HG03108 (cell line): Measurements from ENCODE around the gene MYO5C.

Experiments used
- ATAC-seq: cut with Tn5 transposase; IDR thresholded peaks from one replicate; pipeline ENCODE4 v1.9.1; 2021; ENCODE audit warnings: moderate library complexity; ENCODE audit not compliant: unreplicated experiment

The MYO5C gene

GRCh38 chr15:52281085-52282035 lies 14.2 kb downstream of the MYO5C start:
- ATAC-seq: no peak

- ATAC-seq: no peak
These were observed 15.1 kb downstream of the MYO5C start for GRCh38 chr15:52280326-52281084.

DNA sequence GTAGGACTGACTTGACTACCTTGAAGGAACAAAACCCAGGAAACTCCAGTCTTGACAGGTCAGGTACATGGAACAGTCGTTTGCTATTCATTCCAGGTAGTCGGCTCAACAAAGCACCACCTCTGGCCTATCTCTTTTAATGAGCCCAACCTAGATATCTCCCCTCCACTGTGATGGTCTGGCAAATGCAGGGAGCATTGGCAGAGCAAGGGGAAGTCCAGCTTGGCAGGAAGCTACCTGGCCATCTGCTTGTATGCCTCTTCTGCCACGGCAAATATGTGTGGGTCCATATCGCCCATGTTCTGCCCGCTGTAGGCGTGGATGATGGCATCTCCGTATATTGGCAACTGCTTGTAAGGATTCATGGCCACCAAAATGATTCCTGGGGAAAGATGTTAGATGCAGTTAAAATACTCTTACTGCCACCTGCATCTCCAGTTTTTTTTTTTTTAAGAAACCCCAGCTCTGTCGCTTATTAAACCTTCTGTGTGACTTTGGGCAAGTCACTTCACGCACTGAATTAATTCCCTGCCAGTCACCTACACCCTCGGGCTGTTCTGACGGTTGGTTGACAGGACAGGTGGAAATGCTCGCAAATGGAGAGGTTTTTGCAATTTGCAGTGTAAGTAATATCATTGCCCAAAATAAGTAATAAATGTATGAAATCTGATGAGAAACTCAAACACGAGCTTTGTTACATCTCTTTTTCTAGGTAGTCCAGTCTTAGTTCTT lies 16.8 kb downstream of the MYO5C start:
- no peak for ATAC-seq

GRCh38 chr15:52278135-52278534 lies 17.5 kb downstream of the MYO5C start:
- ATAC-seq: no peak

DNA sequence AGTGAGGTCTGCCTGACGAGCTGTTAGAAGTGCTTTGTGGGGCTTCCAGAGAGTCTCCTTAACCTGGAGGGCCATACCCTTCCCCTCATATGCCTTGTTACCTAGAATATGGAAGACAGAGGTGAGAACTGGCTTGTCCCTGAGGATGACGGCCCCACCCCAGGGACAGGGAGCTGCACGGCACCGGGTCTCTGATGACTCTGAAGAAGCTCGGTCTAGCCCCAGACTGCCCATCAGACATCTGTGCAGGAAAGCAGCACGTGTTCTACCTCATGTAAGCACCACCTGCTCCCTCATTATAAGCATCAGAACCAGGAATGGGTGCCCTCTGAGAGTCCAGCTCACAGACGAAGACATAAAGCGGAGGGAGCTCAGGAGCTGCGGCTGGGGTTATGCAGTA lies 18.0 kb downstream of the MYO5C start:
- no peak for ATAC-seq

DNA sequence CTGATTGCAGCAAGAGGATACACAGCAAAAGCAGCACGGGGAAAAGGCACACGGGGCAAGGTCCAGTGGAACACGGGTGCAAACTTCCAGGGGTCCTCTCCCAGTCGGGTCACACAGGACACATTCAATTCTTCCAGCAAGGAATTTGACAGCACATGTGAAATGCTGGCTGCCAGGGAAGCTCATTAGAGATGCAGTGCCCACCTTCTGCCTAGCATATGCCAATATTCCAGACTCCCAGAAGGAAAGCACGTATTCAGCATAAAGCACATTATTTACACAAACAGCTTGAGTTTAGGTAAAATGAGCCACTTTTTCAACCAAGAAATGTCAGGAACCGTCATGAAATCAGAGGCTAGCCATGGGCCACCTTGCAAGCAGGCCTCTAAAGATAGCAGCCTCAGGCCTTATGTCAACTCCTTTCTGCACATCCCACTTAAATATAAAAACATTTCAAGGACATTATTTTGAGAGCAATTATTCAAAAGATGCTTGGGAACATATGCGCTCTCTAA lies 19.3 kb downstream of the MYO5C start:
- no peak for ATAC-seq

DNA sequence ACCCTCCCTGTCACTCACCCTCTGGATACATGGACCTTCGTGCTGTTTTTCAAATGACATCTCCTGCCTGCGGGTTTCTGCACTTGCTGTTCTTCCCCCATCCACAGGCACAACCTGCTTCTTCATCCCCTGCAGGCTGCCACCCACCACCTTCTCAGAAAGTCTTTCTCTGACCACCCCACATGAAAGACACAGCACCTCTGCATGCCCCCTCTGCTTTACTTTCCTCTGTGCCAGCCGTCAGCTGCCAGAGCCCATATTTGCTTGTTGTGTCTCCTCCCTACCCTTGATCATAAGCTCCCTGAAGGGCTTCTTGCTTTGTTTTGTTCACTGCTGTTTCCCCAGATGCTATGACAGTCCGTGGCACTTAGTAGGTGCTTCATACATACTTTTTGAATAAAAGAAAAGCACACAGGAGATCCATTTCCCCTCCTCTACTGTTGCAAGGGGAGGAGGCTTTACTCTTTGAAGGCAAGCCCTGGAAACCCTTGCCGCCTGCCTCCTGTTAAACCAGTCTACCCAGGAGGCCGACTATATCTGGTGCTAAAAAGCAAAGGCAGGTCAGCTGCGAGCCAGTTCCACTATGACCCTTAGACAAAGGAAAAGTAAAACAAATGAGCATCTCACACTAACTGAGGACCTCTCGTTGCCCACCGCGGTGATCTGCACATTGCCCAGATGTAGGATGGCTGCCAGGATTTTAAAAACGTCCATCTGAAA lies 31.9 kb downstream of the MYO5C start:
- ATAC-seq: no peak

- no peak for ATAC-seq
These were observed 33.2 kb downstream of the MYO5C start for GRCh38 chr15:52262364-52262763.

DNA sequence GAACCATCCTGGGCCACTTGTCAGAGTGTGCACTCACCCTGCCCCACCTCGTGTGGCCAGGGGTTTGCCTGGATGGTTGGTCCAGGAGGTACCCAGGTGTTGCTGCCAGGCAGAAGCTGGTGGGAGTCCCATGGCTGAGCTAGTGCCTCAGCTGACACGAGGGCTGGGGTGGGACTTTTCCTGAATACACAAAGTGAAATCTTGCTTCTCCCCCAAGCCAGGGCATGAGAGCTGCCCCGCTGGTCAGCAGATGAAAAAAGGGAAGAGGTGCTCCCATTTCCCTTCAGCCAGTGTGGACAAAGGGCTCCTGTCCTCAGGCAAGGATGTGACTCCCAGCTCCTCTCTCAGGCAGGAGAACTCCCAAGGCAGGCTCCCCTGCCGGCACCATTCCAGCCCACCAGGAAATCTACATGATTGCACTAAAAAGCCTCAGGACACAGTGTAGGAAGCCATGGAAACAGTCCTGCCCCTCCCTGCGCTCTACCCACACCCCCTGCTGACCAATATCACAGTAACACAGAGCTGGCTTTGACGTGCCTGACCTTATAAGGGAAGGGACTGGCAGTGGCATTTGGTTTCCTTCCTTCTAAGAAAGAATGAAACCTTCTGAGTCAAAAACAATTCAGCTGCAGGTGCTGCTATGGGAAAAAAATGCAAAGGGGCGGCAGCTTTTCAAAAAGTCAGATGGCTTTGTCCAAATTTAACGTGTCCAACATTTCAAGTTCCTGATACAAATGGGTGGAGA lies 33.9 kb downstream of the MYO5C start:
- ATAC-seq: peak; percentile 97

DNA sequence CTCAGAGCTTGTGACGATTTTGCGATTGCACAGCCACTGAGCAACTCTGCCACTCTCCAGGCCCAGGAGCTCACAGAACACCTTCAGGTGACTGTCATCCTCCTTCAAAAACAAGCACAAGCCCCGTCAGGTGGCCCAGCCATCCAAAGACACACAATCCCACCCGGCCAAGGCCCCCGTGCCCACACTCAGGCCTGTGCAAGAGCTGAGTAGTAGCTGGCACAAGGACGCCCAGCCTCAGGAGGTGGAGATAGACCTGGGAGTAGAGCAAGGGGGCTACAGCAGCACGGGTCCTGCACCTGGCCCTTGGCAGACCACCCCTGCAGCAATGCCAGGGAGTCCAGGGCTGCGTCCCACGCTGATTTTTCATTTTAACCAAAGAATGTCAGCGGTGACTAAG lies 34.6 kb downstream of the MYO5C start:
- ATAC-seq: no peak

DNA sequence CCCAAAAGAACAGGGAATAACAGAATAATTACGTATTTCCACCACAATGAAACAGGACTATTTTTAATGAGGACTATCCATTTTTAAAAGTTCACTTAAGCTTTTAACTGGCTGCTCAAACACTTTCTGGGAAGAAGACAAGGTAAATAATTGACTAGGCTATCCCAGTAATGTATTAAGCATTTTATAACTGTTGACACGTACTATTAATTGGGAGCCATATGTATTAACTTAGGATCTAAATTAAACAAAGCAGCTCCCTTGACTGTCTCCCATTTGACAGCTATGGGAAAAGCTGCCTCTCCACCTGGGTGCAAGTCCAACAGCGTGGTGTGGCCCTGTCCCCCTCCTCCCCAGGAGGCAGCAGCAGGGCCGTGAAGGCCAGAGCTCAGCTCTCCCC lies 36.1 kb downstream of the MYO5C start:
- ATAC-seq: no peak

GRCh38 chr15:52258461-52258860 lies 37.1 kb downstream of the MYO5C start:
- no peak for ATAC-seq

DNA sequence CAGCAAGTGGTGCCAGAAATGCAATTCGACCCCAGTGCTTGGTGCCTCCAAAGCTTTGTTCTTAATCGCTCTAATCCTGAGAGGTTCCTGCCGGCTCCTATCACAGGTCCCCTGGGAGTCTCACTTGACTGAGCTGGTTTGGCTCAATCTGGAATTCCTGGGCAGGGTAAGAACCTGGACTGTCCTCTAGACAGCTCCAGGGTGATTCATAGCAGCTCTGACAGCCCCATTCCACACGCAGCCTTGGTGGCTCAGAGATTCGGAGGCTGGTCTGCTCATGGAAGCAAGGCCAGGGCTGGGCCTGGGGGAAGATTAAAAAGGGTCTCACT lies 37.9 kb downstream of the MYO5C start:
- no peak for ATAC-seq

- ATAC-seq: no peak
These were observed 38.5 kb downstream of the MYO5C start for GRCh38 chr15:52256930-52257733.

DNA sequence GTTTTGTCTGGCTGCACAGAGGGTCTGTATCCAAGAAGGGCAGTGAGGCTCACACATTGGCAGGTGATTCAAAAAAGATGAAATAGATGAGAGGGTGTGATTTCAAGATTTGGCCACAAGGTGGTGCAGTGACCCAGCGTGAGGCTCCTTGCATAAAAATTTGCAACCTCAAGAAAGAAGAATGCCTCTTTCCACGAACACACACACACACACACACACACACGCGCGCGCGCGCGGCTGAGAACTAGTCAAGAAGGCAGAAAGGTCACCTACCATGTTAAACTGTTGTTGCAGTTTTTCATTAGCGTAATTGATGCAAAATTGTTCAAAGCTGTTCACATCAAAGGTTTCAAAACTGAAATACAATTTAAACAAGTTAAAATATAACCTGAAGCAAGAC lies 39.2 kb downstream of the MYO5C start:
- peak; percentile 43 for ATAC-seq

GRCh38 chr15:52255935-52256334 lies 39.7 kb downstream of the MYO5C start:
- ATAC-seq: no peak

- ATAC-seq: no peak
These were observed 40.6 kb downstream of the MYO5C start for GRCh38 chr15:52255008-52255407.

DNA sequence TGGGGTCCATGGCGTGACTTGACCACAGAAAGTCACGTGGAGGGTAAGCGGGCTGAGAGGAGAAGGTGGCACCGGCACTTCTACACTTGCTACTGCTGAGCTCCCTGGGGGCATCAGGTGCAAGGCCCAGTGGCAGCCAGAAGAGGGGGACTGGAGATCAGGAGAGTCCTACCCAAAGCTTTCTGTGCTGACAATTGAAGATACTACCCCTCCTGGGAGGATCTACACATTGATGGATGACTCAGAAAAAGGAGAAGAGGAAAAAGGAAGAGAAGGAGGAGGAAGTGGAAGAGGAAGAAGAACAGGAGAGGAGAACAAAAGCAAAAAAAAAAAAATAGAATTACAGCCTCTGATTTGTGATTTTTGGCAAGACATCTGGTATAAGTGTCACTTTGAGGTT lies 41.2 kb downstream of the MYO5C start:
- no peak for ATAC-seq

GRCh38 chr15:52252781-52253180 lies 42.8 kb downstream of the MYO5C start:
- no peak for ATAC-seq
